ENCODE results near the gene HCFC1R1.

GRCh38 chr16:3051494-3051893, 27.8 kb upstream of the HCFC1R1 start:
- TF ChIP-seq REST (IDR thresholded peaks at IDR 0.05; ENCODE audit: low read depth), result no peak
- no peak for TF ChIP-seq CTCF (IDR thresholded peaks at IDR 0.05 in 2 of 3, conservative IDR thresholded peaks at IDR 0.05 in 1 of 3; ENCODE audit: borderline replicate concordance in 1 of 3, insufficient read depth in 1 of 3, low read depth in 2 of 3, low read length in 2 of 3)
- TF ChIP-seq TCF7L2 (IDR thresholded peaks at IDR 0.05; ENCODE audit: borderline replicate concordance, extremely low read depth, insufficient read depth, insufficient read length), result no peak

All from HCT116 (cell line).